Liver (tissue), 9 donors: ENCODE results near the gene TTC3. TPM values are rescaled to one million over a fixed set of nuclear protein-coding genes. Genes with fewer than 3 reads are reported as not detected.

Experiments used
- DNase-seq: peaks from one replicate; pipeline ENCODE4 v3.0.0-alpha.2; 2017; ENCODE audit warnings: low spot score
- H3K27ac ChIP-seq, 2 donors: one replicate each; pipeline ENCODE4 v1.7.0; 2013; ENCODE audit warnings: inconsistent platforms in 2 of 2, low read length in 2 of 2, control low read depth in 1 of 2, low read depth in 1 of 2, mild to moderate bottlenecking in 1 of 2
- H3K27me3 ChIP-seq, 4 donors: one replicate each; pipeline versions ENCODE4 v1.6.1 to v1.7.0; 2013; ENCODE audit warnings: low read length in 3 of 4, inconsistent platforms in 1 of 4, mild to moderate bottlenecking in 1 of 4, moderate library complexity in 1 of 4; ENCODE audit not compliant: control insufficient read depth in 4 of 4, insufficient read depth in 4 of 4
- H3K36me3 ChIP-seq, 4 donors: one replicate each; pipeline versions ENCODE4 v1.6.1 to v1.7.0; 2013; ENCODE audit warnings: low read length in 3 of 4, mild to moderate bottlenecking in 3 of 4, low read depth in 1 of 4, moderate library complexity in 1 of 4; ENCODE audit not compliant: control insufficient read depth in 4 of 4, insufficient read depth in 3 of 4
- H3K4me1 ChIP-seq, 4 donors: one replicate each; pipeline versions ENCODE4 v1.6.1 to v1.7.0; 2013; ENCODE audit warnings: low read length in 3 of 4, mild to moderate bottlenecking in 3 of 4, moderate library complexity in 1 of 4; ENCODE audit not compliant: control insufficient read depth in 4 of 4, insufficient read depth in 4 of 4
- H3K4me3 ChIP-seq, 3 donors: one replicate each; pipeline versions ENCODE4 v1.6.1 to v1.7.0; 2013; ENCODE audit warnings: low read length in 3 of 3, control low read depth in 1 of 3, low read depth in 1 of 3, mild to moderate bottlenecking in 1 of 3
- H3K9ac ChIP-seq, 2 donors: one replicate each; pipeline ENCODE4 v1.7.0; 2013; ENCODE audit warnings: low read length in 2 of 2, mild to moderate bottlenecking in 2 of 2, moderate library complexity in 2 of 2, control low read depth in 1 of 2, low read depth in 1 of 2
- H3K9me3 ChIP-seq, 4 donors: one replicate each; pipeline versions ENCODE4 v1.6.1 to v1.7.0; 2013; ENCODE audit warnings: low read length in 3 of 4; ENCODE audit not compliant: control insufficient read depth in 4 of 4
- ATF3 ChIP-seq: IDR thresholded peaks from 2 replicates; pipeline ENCODE4 v1.6.1; 2016; ENCODE audit warnings: antibody characterized with exemption
- EGR1 ChIP-seq, 2 donors: IDR thresholded peaks; 2 replicates each; pipeline ENCODE4 v1.6.1; 2016 to 2018; ENCODE audit warnings: antibody characterized with exemption in 2 of 2, low read depth in 2 of 2
- FOXA1 ChIP-seq: IDR thresholded peaks from 2 replicates; pipeline ENCODE4 v1.6.1; 2016; ENCODE audit warnings: antibody characterized with exemption
- HNF4A ChIP-seq, 2 donors: conservative IDR thresholded peaks; 2 replicates each; pipeline ENCODE4 v1.6.1; 2016; ENCODE audit warnings: antibody characterized with exemption in 2 of 2, mild to moderate bottlenecking in 2 of 2
- HNF4G ChIP-seq: IDR thresholded peaks from 2 replicates; pipeline ENCODE4 v1.6.1; 2016; ENCODE audit warnings: antibody characterized with exemption
- JUND ChIP-seq, 2 donors: IDR thresholded peaks; 2 replicates each; pipeline ENCODE4 v1.6.1; 2016; ENCODE audit warnings: antibody characterized with exemption in 2 of 2
- NR2F2 ChIP-seq: IDR thresholded peaks from 2 replicates; pipeline ENCODE4 v1.6.1; 2016; ENCODE audit warnings: antibody characterized with exemption
- RAD21 ChIP-seq, 2 donors: IDR thresholded peaks; 2 replicates each; pipeline ENCODE4 v1.6.1; 2016; ENCODE audit warnings: antibody characterized with exemption in 2 of 2, mild to moderate bottlenecking in 2 of 2
- REST ChIP-seq: IDR thresholded peaks from 2 replicates; pipeline ENCODE4 v1.6.1; 2016; ENCODE audit warnings: antibody characterized with exemption, mild to moderate bottlenecking
- RXRA ChIP-seq, 2 donors: IDR thresholded peaks; 2 replicates each; pipeline ENCODE4 v1.6.1; 2017 to 2018; ENCODE audit warnings: antibody characterized with exemption in 2 of 2, mild to moderate bottlenecking in 1 of 2
- SP1 ChIP-seq: IDR thresholded peaks from 2 replicates; pipeline ENCODE4 v1.6.1; 2018; ENCODE audit warnings: antibody characterized with exemption, mild to moderate bottlenecking
- TAF1 ChIP-seq: conservative IDR thresholded peaks from 2 replicates; pipeline ENCODE4 v1.6.1; 2016; ENCODE audit warnings: antibody characterized with exemption, mild to moderate bottlenecking
- YY1 ChIP-seq: IDR thresholded peaks from 2 replicates; pipeline ENCODE4 v1.6.1; 2016; ENCODE audit warnings: antibody characterized with exemption, mild to moderate bottlenecking
- WGBS: extraction: QIAGEN DNeasy Blood & Tissue Kit; methylation state at CpG from one replicate; pipeline ENCODE4 v1.1.7; 2013; 5-methylcytosine and 5-hydroxymethylcytosine counted together
- polyA plus RNA-seq, 2 donors: library from polyadenylated mRNA; stranded (reverse) in 1 of 2; unstranded in 1 of 2; fragments of 200-250 nt in 1 of 2; fragments of >200 nt in 1 of 2; fragmentation: Nextera tagmentation in 1 of 2; extraction: Ambion mirVana in 1 of 2; gene quantifications; one replicate each; pipeline versions ENCODE4 v1.2.1 to v1.2.3, GENCODE V29; 2013 to 2015
- total RNA-seq, 2 donors: library from RNA; depleted of rRNA; stranded (reverse); fragments of >200 nt; gene quantifications; one replicate each; pipeline ENCODE4 v1.2.3, GENCODE V29; 2014
- TF ChIP-seq, protein P1 (sequence below): IDR thresholded peaks from 2 replicates; pipeline ENCODE4 v1.6.1; 2016; ENCODE audit warnings: antibody characterized with exemption
- TF ChIP-seq, protein P2 (sequence below): fragments of 150-350 bp; IDR thresholded peaks from 2 replicates; pipeline ENCODE4 v1.5.1; 2017; ENCODE audit warnings: improper control_type of control experiment, low read depth, low read length; ENCODE audit not compliant: missing input control
- donor health status: healthy.
- donor health status: healthy.
- donor health status: healthy.
- donor health status: healthy.
- donor health status: healthy.

Gene TTC3
- total and polyA plus RNA-seq, 4 donors: 27.2 to 96.1 (median 57.2) TPM

DNA sequence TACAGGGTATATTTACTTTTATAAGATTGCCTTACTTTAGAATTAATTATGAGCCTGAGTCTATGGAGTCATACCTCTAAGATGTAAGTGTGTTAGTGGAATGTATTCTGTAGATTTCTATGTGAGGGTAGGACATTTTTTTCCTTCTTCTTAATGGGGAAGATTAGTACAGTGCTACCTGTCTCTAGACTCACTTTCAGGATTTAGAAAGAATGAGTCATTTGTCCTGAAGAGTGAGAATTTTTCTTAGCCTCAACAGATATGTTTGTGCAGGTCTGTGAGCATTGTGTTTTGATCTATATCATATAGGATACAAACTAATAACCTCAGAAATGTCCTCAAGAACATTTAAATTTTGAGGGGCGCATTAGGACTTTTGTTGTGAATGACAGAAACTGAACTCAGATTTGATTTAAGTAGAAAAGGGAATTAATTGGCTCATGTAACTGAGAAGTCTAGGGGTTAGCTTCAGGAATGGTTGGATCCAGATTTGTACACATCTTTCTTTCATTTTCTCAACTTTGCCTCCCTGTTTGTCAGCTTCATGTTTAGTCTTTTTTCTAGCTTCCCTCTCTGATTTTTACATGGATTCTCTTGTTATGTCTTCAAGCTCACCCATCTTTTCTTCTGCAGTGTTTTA, 45.3 kb downstream of the TTC3 start:
- Histone ChIP-seq H3K27me3 (no peaks in the 10 kb centered on the region), H3K4me3 (no peak overlapping the region), H3K27ac (no peak overlapping the region), H3K36me3 (peaks cover 0 to 5% (median 1%) of the 10 kb centered on the region in 4 donors), H3K4me1 (peaks cover 0 to 1% (median 0%) of the 10 kb centered on the region in 4 donors), H3K9me3 (no peaks in the 10 kb centered on the region), H3K9ac (no peak overlapping the region)
- WGBS: 93% methylated on average over 1 of the region's 1 CpG
- DNase-seq: no peak
- TF ChIP-seq SP1 (no peak), HNF4G (no peak), RAD21 (IDR thresholded peaks at IDR 0.05) (no peak), RXRA (IDR thresholded peaks at IDR 0.05) (no peak), ATF3 (no peak), REST (no peak), YY1 (no peak), TAF1 (no peak), FOXA1 (no peak), JUND (IDR thresholded peaks at IDR 0.05) (no peak), EGR1 (IDR thresholded peaks at IDR 0.05; ENCODE audit: low read depth in 2 of 2) (no peak), HNF4A (conservative IDR thresholded peaks at IDR 0.05) (no peak), NR2F2 (no peak)
- TF ChIP-seq, protein P1, sequence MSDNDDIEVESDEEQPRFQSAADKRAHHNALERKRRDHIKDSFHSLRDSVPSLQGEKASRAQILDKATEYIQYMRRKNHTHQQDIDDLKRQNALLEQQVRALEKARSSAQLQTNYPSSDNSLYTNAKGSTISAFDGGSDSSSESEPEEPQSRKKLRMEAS: no peak
- TF ChIP-seq, protein P2, sequence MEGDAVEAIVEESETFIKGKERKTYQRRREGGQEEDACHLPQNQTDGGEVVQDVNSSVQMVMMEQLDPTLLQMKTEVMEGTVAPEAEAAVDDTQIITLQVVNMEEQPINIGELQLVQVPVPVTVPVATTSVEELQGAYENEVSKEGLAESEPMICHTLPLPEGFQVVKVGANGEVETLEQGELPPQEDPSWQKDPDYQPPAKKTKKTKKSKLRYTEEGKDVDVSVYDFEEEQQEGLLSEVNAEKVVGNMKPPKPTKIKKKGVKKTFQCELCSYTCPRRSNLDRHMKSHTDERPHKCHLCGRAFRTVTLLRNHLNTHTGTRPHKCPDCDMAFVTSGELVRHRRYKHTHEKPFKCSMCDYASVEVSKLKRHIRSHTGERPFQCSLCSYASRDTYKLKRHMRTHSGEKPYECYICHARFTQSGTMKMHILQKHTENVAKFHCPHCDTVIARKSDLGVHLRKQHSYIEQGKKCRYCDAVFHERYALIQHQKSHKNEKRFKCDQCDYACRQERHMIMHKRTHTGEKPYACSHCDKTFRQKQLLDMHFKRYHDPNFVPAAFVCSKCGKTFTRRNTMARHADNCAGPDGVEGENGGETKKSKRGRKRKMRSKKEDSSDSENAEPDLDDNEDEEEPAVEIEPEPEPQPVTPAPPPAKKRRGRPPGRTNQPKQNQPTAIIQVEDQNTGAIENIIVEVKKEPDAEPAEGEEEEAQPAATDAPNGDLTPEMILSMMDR: no peak

DNA sequence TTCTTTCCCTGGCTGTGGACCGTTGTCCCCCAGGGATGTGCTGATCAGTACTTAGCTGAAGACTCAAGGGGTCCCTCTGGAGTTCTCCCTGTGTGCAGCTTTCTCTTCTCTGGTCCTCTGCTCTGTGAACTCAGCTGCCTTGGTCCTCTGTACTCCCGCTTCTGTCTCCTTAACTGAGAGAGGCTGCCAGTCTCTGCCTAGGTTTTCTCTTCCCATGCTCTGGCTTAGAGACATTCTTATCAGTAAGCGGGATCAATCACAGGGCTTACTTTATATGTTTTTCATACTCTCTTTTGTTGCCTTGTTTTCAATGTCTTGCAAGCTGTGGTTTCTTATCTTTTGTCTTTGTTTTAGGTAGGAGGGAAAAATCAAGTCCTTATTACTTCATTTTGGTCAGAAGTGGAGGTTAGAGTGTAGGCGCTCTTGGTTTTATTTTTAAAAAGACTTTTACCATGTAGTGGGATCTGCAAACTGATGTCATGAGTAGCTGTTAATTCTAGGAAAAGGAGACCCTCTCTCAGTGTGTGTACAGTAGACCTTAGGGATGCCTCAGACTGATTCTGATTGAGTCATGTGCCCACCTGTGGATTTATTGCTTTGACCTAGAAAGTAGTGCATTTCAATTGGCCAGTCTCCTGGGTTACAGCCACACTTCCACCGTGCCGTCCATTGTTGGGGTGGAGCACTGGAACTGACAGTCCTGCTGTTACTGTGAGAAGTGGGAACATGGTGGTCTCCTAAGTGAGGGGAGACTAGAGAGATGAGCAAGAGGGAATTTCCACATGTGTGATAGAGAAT, 46.6 kb downstream of the TTC3 start:
- Histone ChIP-seq H3K9me3 (no peaks in the 10 kb centered on the region), H3K9ac (no peak overlapping the region), H3K4me1 (peaks cover 0 to 1% (median 0%) of the 10 kb centered on the region in 4 donors), H3K27ac (no peak overlapping the region), H3K27me3 (no peaks in the 10 kb centered on the region), H3K36me3 (peaks cover 0 to 5% (median 2%) of the 10 kb centered on the region in 4 donors), H3K4me3 (no peak overlapping the region)
- TF ChIP-seq REST: no peak
- WGBS: 91% methylated on average over 6 of the region's 6 CpGs
- DNase-seq: no peak
